Measurements from ENCODE around the gene PDGFD. TPM values are rescaled to one million over a fixed set of nuclear protein-coding genes. Genes with fewer than 3 reads are reported as not detected.

Gene PDGFD
- total RNA-seq, 1 donor from 2014 or later: 0.49 TPM

DNA sequence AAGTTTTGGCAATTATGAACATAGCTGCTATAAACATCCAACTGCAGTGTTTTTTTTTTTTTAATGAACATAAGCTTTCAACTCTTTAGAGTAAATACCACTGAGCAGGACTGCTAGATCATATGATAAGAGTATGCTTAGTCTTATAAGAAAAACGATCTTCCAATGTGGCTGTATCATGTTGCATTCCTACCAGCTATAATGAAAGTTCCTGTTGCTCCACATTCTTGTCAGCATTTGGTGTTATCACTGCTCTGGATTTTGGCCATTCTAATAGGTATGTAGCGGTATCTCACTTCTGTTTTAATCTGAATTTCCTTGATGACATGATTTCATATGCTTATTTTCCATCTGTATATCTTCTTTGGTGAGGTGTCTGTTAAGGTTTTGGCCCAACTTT, 50.4 kb downstream of the PDGFD start:
- Mint-ChIP-seq H3K27ac (ENCODE audit: unreplicated experiment) (no peak overlapping the region), H3K36me3 (ENCODE audit: unreplicated experiment) (no peaks in the 10 kb centered on the region), H3K4me3 (ENCODE audit: unreplicated experiment) (no peak overlapping the region), H3K4me1 (ENCODE audit: low read depth, unreplicated experiment) (no peaks in the 10 kb centered on the region), H3K27me3 (ENCODE audit: unreplicated experiment) (peaks cover 2% of the 10 kb centered on the region), H3K9me3 (ENCODE audit: unreplicated experiment) (no peaks in the 10 kb centered on the region)
- DNase-seq: no peak
- TF ChIP-seq, protein P1, sequence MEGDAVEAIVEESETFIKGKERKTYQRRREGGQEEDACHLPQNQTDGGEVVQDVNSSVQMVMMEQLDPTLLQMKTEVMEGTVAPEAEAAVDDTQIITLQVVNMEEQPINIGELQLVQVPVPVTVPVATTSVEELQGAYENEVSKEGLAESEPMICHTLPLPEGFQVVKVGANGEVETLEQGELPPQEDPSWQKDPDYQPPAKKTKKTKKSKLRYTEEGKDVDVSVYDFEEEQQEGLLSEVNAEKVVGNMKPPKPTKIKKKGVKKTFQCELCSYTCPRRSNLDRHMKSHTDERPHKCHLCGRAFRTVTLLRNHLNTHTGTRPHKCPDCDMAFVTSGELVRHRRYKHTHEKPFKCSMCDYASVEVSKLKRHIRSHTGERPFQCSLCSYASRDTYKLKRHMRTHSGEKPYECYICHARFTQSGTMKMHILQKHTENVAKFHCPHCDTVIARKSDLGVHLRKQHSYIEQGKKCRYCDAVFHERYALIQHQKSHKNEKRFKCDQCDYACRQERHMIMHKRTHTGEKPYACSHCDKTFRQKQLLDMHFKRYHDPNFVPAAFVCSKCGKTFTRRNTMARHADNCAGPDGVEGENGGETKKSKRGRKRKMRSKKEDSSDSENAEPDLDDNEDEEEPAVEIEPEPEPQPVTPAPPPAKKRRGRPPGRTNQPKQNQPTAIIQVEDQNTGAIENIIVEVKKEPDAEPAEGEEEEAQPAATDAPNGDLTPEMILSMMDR (IDR thresholded peaks at IDR 0.05; ENCODE audit: partially characterized antibody, unreplicated experiment): no peak

DNA sequence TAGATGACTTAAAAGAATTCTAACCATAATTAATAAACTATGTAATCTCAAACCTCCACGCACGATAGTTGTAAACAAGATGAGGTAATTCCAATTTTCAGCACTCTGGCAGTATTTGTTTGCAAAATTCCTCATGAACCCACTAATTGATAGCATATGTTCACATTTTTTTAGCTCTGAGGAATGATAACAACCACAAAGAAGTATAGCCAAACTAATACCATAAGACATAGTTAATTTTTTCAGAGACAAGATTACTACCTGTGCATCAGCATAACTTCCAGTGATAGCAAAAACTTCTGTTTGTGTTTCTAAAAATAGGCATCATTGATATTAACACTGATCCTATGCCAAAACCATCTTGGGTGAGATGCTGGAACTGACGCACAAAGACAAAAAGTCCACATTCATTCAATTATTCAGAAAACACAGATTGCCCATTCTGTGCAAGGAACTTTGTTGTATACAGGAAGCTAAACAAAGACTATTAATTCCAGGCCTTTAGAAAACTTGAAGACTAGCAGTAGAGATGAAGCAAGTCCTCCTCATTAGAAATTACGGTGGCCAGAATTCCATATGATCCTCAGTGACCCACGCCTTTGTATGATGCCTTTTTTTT, 57.7 kb downstream of the PDGFD start:
- no peaks in the 10 kb centered on the region for H3K9me3 Mint-ChIP-seq (ENCODE audit: unreplicated experiment)
- H3K27me3 Mint-ChIP-seq (ENCODE audit: unreplicated experiment): no peaks in the 10 kb centered on the region
- H3K36me3 Mint-ChIP-seq (ENCODE audit: unreplicated experiment): no peaks in the 10 kb centered on the region
- no peak overlapping the region for H3K4me3 Mint-ChIP-seq (ENCODE audit: unreplicated experiment)
- TF ChIP-seq, protein P1 (IDR thresholded peaks at IDR 0.05; ENCODE audit: partially characterized antibody, unreplicated experiment): no peak
- no peaks in the 10 kb centered on the region for H3K4me1 Mint-ChIP-seq (ENCODE audit: low read depth, unreplicated experiment)
- no peak for DNase-seq
- no peak overlapping the region for H3K27ac Mint-ChIP-seq (ENCODE audit: unreplicated experiment)

DNA sequence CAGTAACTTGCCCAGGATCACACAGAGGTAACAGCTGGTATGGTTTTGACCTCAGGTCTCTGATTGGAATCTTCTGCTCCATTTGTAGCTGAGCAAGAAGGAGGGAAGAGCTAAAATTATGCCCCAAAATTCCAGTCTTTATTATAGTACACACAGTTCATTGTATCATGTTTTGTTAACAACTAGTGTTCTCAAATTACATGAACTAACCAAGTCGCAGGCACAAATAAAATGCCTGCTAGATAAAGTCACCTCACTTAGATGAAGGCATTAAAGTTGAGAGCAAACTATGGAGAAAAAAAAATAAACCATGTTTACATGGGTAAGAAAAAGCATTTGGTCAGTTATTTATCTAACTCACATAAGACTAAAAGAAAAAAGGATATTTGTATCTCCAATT, 58.8 kb downstream of the PDGFD start:
- Mint-ChIP-seq H3K36me3 (ENCODE audit: unreplicated experiment) (no peaks in the 10 kb centered on the region), H3K4me3 (ENCODE audit: unreplicated experiment) (no peak overlapping the region), H3K27ac (ENCODE audit: unreplicated experiment) (no peak overlapping the region), H3K9me3 (ENCODE audit: unreplicated experiment) (no peaks in the 10 kb centered on the region), H3K27me3 (ENCODE audit: unreplicated experiment) (peaks cover 2% of the 10 kb centered on the region), H3K4me1 (ENCODE audit: low read depth, unreplicated experiment) (no peaks in the 10 kb centered on the region)
- TF ChIP-seq, protein P1 (IDR thresholded peaks at IDR 0.05; ENCODE audit: partially characterized antibody, unreplicated experiment): no peak
- DNase-seq: no peak

DNA sequence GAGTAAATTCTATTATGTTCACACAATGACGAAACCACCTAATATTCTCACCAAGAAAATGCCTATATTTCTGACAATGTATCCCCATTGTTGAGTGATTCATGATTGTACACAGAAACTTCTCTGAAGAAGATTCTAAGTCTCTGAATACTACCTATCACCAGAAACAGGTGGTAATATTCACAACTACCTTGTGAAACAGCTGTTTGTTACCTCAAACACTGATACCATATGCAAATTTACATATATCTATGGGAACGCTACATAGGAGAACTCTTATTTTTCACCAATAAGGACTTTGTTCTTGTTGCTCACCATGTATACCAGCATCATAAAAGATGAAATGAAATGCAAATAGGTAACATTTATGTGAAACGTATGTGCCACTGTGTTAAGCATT, 59.3 kb downstream of the PDGFD start:
- TF ChIP-seq, protein P1 (IDR thresholded peaks at IDR 0.05; ENCODE audit: partially characterized antibody, unreplicated experiment): no peak
- no peaks in the 10 kb centered on the region for H3K4me1 Mint-ChIP-seq (ENCODE audit: low read depth, unreplicated experiment)
- no peak overlapping the region for H3K4me3 Mint-ChIP-seq (ENCODE audit: unreplicated experiment)
- no peaks in the 10 kb centered on the region for H3K36me3 Mint-ChIP-seq (ENCODE audit: unreplicated experiment)
- no peaks in the 10 kb centered on the region for H3K9me3 Mint-ChIP-seq (ENCODE audit: unreplicated experiment)
- peaks cover 2% of the 10 kb centered on the region for H3K27me3 Mint-ChIP-seq (ENCODE audit: unreplicated experiment)
- H3K27ac Mint-ChIP-seq (ENCODE audit: unreplicated experiment): no peak overlapping the region
- DNase-seq: no peak

DNA sequence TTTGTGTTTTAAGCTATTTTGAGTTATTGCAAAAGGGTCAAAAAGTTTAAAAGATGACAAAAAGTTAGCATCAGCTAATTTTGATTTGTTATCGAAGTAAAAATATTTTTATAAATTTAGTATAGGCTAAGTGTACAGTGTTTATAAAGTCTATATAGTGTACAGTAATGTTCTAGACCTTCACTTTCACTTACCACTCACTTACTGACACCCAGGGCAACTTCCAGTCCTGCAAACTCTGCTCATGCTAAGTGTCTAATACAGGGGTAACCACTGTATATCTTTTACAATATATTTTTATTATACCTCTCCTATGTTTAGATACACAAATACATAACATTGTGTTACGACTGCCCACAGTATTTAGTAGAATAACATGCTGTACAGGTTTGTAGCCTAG, 59.7 kb downstream of the PDGFD start:
- DNase-seq: no peak
- TF ChIP-seq, protein P1 (IDR thresholded peaks at IDR 0.05; ENCODE audit: partially characterized antibody, unreplicated experiment): no peak
- Mint-ChIP-seq H3K27ac (ENCODE audit: unreplicated experiment) (no peak overlapping the region), H3K27me3 (ENCODE audit: unreplicated experiment) (peaks cover 2% of the 10 kb centered on the region), H3K36me3 (ENCODE audit: unreplicated experiment) (no peaks in the 10 kb centered on the region), H3K4me3 (ENCODE audit: unreplicated experiment) (no peak overlapping the region), H3K9me3 (ENCODE audit: unreplicated experiment) (no peaks in the 10 kb centered on the region), H3K4me1 (ENCODE audit: low read depth, unreplicated experiment) (no peaks in the 10 kb centered on the region)
